ENCODE data around the gene STK35.

Gene STK35

GRCh38 chr20:2122936-2123335 lies 21.3 kb downstream of the STK35 start:
- Histone ChIP-seq H3K79me2 (ENCODE audit: insufficient read depth, low read depth) (peaks cover 3% of the 10 kb centered on the region; the same call in 1 of the 2 replicates), H3K36me3 (ENCODE audit: insufficient read depth) (no peaks in the 10 kb centered on the region), H3K4me2 (no peak overlapping the region)

GRCh38 chr20:2123720-2124119 lies 22.1 kb downstream of the STK35 start:
- Histone ChIP-seq H3K36me3 (ENCODE audit: insufficient read depth) (no peaks in the 10 kb centered on the region), H2AFZ (ENCODE audit: low read depth) (no peak overlapping the region), H3K4me2 (no peak overlapping the region), H3K79me2 (ENCODE audit: insufficient read depth, low read depth) (peaks cover 3% of the 10 kb centered on the region; the same call in 1 of the 2 replicates), H4K20me1 (ENCODE audit: insufficient read depth) (no peaks in the 10 kb centered on the region), H3K27ac (no peak overlapping the region), H3K4me1 (ENCODE audit: low read depth, poor library complexity, severe bottlenecking) (peaks cover 15% of the 10 kb centered on the region), H3K4me3 (IDR thresholded peaks at IDR 0.05; ENCODE audit: insufficient read depth, low read depth, low read length) (no peak overlapping the region), H3K27me3 (ENCODE audit: insufficient read depth, low read depth) (no peaks in the 10 kb centered on the region), H3K9ac (no peak overlapping the region)
- no peak for TF ChIP-seq CTCF (conservative IDR thresholded peaks at IDR 0.05; ENCODE audit: low read depth, low read length)

More at GRCh38 chr20:2122936-2123335, 21.3 kb downstream of the STK35 start:
- H2AFZ ChIP-seq (ENCODE audit: low read depth): no peak overlapping the region
- peaks cover 15% of the 10 kb centered on the region for H3K4me1 ChIP-seq (ENCODE audit: low read depth, poor library complexity, severe bottlenecking)
- H4K20me1 ChIP-seq (ENCODE audit: insufficient read depth): no peaks in the 10 kb centered on the region
- H3K27me3 ChIP-seq (ENCODE audit: insufficient read depth, low read depth): no peaks in the 10 kb centered on the region
- no peak for TF ChIP-seq CTCF (conservative IDR thresholded peaks at IDR 0.05; ENCODE audit: low read depth, low read length)
- H3K4me3 ChIP-seq (IDR thresholded peaks at IDR 0.05; ENCODE audit: insufficient read depth, low read depth, low read length): no peak overlapping the region
- H3K9ac ChIP-seq: no peak overlapping the region
- H3K27ac ChIP-seq: no peak overlapping the region

GRCh38 chr20:2124564-2125213 lies 23.1 kb downstream of the STK35 start:
- no peaks in the 10 kb centered on the region for H3K36me3 ChIP-seq (ENCODE audit: insufficient read depth)
- H4K20me1 ChIP-seq (ENCODE audit: insufficient read depth): no peaks in the 10 kb centered on the region
- H3K27me3 ChIP-seq (ENCODE audit: insufficient read depth, low read depth): no peaks in the 10 kb centered on the region
- no peak for TF ChIP-seq CTCF (conservative IDR thresholded peaks at IDR 0.05; ENCODE audit: low read depth, low read length)
- H3K4me2 ChIP-seq: no peak overlapping the region
- H3K4me1 ChIP-seq (ENCODE audit: low read depth, poor library complexity, severe bottlenecking): peaks cover 15% of the 10 kb centered on the region
- no peak overlapping the region for H3K27ac ChIP-seq
- H3K4me3 ChIP-seq (IDR thresholded peaks at IDR 0.05; ENCODE audit: insufficient read depth, low read depth, low read length): no peak overlapping the region
- H2AFZ ChIP-seq (ENCODE audit: low read depth): no peak overlapping the region
- peaks cover 3% of the 10 kb centered on the region; the same call in 1 of the 2 replicates for H3K79me2 ChIP-seq (ENCODE audit: insufficient read depth, low read depth)
- H3K9ac ChIP-seq: no peak overlapping the region

- H3K36me3 ChIP-seq (ENCODE audit: insufficient read depth): no peaks in the 10 kb centered on the region
- H4K20me1 ChIP-seq (ENCODE audit: insufficient read depth): no peaks in the 10 kb centered on the region
- H3K4me2 ChIP-seq: no peak overlapping the region
Measured at GRCh38 chr20:2125474-2126112, 24.0 kb downstream of the STK35 start.

More at GRCh38 chr20:2125474-2126112, 24.0 kb downstream of the STK35 start:
- Histone ChIP-seq H3K9ac (no peak overlapping the region), H3K27me3 (ENCODE audit: insufficient read depth, low read depth) (no peaks in the 10 kb centered on the region), H3K27ac (no peak overlapping the region), H3K4me1 (ENCODE audit: low read depth, poor library complexity, severe bottlenecking) (peaks cover 15% of the 10 kb centered on the region), H2AFZ (ENCODE audit: low read depth) (no peak overlapping the region), H3K79me2 (ENCODE audit: insufficient read depth, low read depth) (peaks cover 2% of the 10 kb centered on the region; the same call in 1 of the 2 replicates), H3K4me3 (IDR thresholded peaks at IDR 0.05; ENCODE audit: insufficient read depth, low read depth, low read length) (no peak overlapping the region)
- no peak for TF ChIP-seq CTCF (conservative IDR thresholded peaks at IDR 0.05; ENCODE audit: low read depth, low read length)

Data from KMS-11 (cell line).